Measurements from ENCODE around the gene PSMD14.

Gene PSMD14

GRCh38 chr2:161418715-161419637, 110.8 kb downstream of the PSMD14 start:
- DNase-seq (ENCODE audit: low read depth in 2 of 2): no peak

GRCh38 chr2:161419638-161420190, 111.5 kb downstream of the PSMD14 start:
- no peak for DNase-seq (ENCODE audit: low read depth in 2 of 2)

- no peak for DNase-seq (ENCODE audit: low read depth in 2 of 2)
These were observed 112.3 kb downstream of the PSMD14 start for GRCh38 chr2:161420406-161421074.

DNA sequence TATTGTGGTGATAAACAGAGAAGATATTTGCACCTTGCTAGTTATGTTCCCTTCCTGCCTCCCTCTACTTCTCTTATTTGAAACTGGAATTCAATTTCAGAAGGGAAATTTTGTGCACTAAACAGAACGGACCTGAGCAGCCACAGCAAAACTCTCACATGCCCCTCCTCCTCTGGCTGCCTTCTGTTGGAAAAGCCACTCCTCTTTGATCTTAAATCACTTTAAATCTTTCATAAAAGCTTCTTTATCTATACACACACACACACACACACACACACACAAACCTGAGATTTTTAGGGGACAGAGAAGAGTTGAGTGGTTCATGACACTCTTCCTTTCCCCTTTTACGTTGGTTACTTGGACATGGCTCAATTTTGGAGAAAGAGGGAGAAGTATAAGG, 113.5 kb downstream of the PSMD14 start:
- DNase-seq (ENCODE audit: low read depth in 2 of 2): no peak

- no peak for DNase-seq (ENCODE audit: low read depth in 2 of 2)
These were observed 114.7 kb downstream of the PSMD14 start for GRCh38 chr2:161422816-161423403.

DNA sequence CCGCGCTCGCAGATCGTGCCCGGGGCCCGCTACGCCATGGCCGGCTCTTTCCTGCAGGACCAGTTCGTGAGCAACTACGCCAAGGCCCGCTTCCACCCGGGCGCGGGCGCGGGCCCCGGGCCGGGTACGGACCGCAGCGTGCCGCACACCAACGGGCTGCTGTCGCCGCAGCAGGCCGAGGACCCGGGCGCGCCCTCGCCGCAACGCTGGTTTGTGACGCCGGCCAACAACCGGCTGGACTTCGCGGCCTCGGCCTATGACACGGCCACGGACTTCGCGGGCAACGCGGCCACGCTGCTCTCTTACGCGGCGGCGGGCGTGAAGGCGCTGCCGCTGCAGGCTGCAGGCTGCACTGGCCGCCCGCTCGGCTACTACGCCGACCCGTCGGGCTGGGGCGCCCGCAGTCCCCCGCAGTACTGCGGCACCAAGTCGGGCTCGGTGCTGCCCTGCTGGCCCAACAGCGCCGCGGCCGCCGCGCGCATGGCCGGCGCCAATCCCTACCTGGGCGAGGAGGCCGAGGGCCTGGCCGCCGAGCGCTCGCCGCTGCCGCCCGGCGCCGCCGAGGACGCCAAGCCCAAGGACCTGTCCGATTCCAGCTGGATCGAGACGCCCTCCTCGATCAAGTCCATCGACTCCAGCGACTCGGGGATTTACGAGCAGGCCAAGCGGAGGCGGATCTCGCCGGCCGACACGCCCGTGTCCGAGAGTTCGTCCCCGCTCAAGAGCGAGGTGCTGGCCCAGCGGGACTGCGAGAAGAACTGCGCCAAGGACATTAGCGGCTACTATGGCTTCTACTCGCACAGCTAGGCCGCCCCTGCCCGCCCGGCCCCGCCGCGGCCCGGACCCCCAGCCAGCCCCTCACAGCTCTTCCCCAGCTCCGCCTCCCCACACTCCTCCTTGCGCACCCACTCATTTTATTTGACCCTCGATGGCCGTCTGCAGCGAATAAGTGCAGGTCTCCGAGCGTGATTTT, 115.5 kb downstream of the PSMD14 start:
- DNase-seq (ENCODE audit: low read depth in 2 of 2): no peak

GRCh38 chr2:161424394-161424769, 116.2 kb downstream of the PSMD14 start:
- DNase-seq (ENCODE audit: low read depth in 2 of 2): no peak

DNA sequence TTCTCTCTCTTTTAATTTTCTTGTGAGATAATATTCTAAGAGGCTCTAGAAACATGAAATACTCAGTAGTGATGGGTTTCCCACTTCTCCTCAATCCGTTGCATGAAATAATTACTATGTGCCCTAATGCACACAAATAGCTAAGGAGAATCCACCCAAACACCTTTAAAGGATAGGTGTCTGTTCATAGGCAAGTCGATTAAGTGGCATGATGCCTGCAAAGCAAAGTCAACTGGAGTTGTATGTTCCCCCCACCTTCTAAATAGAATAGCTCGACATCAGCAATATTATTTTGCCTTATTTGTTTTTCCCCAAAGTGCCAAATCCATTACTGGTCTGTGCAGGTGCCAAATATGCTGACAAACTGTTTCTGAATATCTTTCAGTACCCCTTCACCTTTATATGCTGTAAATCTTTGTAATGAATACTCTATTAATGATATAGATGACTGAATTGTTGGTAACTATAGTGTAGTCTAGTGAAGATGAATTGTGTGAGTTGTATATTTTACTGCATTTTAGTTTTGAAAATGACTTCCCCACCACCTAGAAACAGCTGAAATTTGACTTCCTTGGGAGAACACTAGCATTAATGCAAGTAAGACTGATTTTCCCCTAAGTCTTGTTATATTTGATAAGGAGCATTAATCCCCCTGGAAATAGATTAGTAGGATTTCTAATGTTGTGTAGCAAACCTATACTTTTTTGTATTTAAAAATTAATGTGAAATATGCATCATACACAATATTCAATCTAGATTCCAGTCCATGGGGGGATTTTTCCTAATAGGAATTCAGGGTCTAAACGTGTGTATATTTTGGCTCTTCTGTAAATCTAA, 116.9 kb downstream of the PSMD14 start:
- DNase-seq (ENCODE audit: low read depth in 2 of 2): no peak

DNA sequence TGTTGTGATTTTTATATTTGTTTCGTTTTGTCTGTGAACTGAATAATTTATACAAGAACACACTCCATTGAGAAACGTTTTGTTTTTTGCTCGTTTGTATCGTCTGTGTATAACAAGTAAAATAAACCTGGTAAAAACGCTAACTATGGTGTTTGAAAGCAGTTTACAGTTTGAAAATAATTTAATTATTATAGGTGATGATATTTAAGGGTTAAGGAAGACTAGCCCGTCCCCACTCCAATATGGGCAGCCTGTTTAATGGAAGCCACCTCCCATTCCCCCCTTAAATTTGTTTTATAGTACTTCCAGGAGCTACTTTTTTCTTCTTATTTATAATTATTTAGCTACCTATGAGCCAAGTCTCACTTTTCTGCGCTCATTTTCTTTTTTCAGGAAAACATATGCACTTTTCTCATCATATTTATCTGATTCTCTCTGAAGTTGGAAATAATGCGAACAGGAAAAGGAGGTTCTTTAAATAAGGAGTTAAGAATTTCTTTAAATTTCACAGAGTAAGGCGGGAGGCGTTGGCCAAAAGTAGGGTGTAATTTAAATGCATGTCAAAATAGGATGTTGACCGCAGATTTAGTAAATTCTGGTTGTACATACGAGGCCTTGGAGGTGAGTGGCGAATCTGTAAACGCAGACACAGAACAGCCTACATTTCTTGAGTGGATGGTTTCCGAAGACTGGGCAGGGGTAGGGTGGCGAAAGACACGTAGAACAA, 117.7 kb downstream of the PSMD14 start:
- no peak for DNase-seq (ENCODE audit: low read depth in 2 of 2)

- no peak for DNase-seq (ENCODE audit: low read depth in 2 of 2)
These were observed 118.3 kb downstream of the PSMD14 start for GRCh38 chr2:161426455-161426921.

- no peak for DNase-seq (ENCODE audit: low read depth in 2 of 2)
These were observed 118.9 kb downstream of the PSMD14 start for GRCh38 chr2:161426922-161427663.

- DNase-seq (ENCODE audit: low read depth in 2 of 2): no peak
These were observed 119.7 kb downstream of the PSMD14 start for GRCh38 chr2:161427664-161428587.

DNA sequence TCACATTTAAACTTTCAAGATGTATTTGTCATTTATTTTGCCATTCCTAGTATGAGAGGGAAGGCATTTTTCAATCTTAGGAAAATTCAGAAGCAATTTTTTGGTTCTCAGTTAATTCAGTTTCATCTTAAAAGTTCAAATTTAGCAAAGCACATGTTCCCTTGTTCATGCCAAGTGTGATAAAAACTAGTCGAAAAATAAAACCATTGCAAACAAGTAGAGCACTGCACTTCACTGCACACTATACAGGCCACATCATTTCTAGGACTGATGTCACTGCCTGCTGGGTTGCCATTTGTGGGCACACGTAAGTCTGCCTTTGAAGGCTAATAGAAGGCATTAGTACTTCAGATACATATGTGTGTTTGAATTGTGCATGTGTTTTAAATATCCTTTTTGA, 122.2 kb downstream of the PSMD14 start:
- DNase-seq (ENCODE audit: low read depth in 2 of 2): no peak

DNA sequence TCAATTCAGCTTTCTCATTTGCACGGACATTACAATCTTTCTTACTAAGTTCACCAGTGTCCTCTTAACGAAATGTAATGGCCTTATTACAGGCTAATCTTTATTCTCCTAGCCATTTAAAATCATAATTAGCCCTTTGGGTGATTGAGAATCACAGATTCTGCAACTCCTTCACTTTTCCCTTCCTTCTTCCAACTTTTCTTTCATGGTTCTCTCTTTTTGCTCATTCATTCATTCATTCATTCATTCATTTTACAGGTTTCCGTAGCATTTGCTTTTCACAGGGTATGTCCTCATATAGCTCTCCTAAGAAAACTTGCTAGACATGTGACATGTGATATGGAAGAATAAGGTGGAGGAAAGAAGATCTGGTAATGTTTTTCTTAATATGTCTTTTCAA, 123.9 kb downstream of the PSMD14 start:
- DNase-seq (ENCODE audit: low read depth in 2 of 2): no peak

GRCh38 chr2:161434118-161434517, 125.9 kb downstream of the PSMD14 start:
- no peak for DNase-seq (ENCODE audit: low read depth in 2 of 2)

- DNase-seq (ENCODE audit: low read depth in 2 of 2): no peak
These were observed 128.2 kb downstream of the PSMD14 start for GRCh38 chr2:161436411-161436810.

DNA sequence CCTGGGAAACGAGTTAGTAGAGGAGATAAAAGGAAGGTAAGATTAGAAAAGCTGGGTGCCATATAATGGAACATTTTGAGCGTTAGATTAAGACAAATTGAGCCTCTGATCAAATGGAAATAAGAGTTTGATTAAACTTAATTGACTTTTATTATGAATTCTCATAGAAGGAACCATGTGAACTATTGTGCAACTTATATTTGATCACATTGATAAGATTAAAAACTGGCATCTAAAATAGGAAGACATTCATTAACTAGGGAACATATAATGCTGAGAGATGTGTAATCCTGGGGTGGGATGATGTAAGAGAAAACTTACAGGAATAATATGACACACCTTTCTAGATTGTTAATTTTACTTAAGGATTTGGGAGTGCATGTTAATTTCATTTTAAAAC, 130.4 kb downstream of the PSMD14 start:
- no peak for DNase-seq (ENCODE audit: low read depth in 2 of 2)

- DNase-seq (ENCODE audit: low read depth in 2 of 2): no peak
These were observed 136.9 kb downstream of the PSMD14 start for GRCh38 chr2:161445097-161445496.
